Astrocyte of the cerebellum (primary cell): Measurements from ENCODE around the gene DOK7.

ENCODE experiments used
- DNase-seq: peaks from one replicate; pipeline ENCODE4 v3.0.0-alpha.2; 2011; ENCODE audit warnings: low read depth
- H3K4me3 ChIP-seq: 2 replicates; pipeline ENCODE4 v1.5.1; 2011; ENCODE audit warnings: mild to moderate bottlenecking, low read depth, low read length, moderate library complexity
- in situ Hi-C: cut with HindIII; loops from 2 replicates; pipeline ENCODE4 v1.10.0; 2017; ENCODE audit warnings: low sequenced_read_pairs
- TF ChIP-seq, protein P1 (sequence below): IDR thresholded peaks from 2 replicates; pipeline ENCODE4 v1.5.1; 2012; ENCODE audit warnings: low read length, low read depth, moderate library complexity, mild to moderate bottlenecking; ENCODE audit errors: missing control alignments

The DOK7 gene

DNA sequence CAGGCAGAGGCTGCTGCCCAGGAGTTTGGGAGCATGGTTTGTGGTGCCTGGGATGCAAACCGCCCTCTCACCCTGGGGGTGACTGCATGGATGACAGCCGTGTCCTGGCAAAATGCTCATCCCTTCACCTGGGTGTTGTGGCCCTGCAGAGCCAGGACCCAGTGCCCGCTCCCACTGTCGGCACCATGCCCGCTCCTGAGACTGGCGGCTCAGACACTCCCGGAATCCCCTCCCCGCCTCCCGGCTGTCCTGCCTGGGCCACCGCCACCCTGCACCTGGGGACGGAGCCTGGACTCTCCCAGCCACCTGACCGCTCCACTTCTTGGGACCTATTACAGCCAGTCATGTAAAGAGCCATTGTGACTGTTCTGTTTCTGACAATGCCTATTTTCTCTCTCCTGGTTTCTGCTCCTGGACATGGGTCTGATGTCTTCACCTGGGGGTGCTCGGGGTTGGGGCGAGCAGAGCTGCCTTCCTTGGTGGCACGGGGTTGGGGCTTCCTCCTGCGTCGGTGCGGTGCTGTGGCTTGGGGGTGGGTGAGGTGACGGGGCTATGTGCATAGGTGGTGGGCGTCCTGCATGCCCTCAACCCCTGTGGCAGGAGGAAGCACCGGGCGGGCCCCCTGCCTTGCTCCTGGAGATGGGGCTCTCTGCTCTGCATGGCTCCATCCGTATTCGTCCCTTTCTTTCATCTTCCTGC, 38.2 kb downstream of the DOK7 start:
- no peak overlapping the region for H3K4me3 ChIP-seq
- no peak for DNase-seq
- TF ChIP-seq, protein P1, sequence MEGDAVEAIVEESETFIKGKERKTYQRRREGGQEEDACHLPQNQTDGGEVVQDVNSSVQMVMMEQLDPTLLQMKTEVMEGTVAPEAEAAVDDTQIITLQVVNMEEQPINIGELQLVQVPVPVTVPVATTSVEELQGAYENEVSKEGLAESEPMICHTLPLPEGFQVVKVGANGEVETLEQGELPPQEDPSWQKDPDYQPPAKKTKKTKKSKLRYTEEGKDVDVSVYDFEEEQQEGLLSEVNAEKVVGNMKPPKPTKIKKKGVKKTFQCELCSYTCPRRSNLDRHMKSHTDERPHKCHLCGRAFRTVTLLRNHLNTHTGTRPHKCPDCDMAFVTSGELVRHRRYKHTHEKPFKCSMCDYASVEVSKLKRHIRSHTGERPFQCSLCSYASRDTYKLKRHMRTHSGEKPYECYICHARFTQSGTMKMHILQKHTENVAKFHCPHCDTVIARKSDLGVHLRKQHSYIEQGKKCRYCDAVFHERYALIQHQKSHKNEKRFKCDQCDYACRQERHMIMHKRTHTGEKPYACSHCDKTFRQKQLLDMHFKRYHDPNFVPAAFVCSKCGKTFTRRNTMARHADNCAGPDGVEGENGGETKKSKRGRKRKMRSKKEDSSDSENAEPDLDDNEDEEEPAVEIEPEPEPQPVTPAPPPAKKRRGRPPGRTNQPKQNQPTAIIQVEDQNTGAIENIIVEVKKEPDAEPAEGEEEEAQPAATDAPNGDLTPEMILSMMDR: no peak
- in situ Hi-C loops: no loop called here

DNA sequence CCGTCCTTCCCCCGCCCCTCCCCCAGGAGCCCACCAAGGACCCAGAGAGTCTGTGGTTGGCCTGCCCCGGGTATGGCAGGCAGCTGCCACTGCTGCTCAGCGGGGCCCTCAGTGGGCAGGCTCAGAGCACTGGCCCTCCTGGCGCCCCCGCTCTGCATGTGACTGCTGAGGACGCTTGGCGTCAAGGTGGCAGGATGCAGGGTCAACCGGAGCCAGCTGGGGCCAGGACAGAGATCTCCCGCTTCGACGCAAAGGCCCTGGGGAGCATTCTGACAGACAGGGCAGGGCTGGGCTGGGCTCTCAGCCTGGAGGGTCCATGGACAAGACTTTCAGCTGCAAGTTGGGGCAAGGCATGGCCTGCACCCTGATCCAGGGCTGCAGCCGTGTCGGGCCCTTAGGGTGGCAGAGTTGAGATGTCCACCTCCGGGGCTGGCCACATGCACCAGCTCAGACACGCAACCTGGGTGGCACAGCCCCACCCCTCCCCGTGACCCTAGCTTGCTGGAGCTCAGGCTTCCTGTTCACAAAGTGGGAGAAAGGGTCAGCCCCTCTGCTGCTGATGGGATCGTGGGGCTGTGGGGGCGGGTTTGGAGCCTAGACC, 38.8 kb downstream of the DOK7 start:
- TF ChIP-seq, protein P1: no peak
- DNase-seq: no peak
- H3K4me3 ChIP-seq: no peak overlapping the region
- in situ Hi-C loops: no loop called here

DNA sequence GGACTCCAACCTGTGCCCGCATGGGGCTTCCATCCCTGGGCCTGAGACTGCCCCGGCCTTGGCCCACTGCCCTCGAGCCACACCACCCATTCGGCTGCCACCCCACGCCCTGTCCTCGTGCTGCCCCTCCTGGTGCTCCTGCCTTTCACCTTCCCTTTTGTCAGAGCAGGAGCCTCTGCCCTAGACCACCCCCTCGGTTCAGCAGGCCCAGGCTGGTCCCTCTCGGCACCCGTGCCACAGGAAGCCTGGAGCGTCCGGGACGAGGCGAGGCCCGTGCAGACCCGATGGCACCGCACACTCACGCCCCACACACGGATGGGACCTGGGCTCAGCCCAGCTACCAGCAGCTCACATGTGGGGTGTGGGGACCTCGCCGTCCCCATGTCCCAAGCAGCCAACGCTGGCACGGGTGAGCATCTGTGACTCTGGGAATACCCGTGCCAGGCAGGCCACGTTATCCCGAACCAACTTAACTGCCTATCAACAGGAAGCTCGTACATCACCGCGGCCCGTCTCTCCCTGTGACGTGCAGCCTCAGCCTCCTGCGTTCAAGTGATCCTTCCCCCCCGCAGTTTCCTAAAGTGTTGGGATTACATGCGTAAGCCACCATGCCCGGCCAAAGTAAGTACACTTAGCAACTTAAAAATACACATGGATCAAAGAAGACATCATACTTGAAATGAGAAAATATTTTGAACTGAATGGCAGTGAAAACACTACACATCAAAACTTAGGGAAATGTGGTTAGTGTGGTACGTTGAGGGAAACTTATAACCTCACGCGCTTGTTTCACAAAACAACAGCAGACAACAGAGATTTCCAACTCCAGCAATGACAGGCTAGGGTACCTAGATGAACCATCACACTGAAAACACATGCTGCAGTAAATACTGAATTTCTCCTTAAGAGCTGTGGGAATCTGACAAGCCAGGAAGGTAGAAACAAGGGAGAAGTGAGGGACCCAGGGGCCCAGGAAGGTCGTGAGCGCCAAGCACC, 40.1 kb downstream of the DOK7 start:
- H3K4me3 ChIP-seq: no peak overlapping the region
- in situ Hi-C loops: no loop called here
- no peak for DNase-seq
- TF ChIP-seq, protein P1: no peak

DNA sequence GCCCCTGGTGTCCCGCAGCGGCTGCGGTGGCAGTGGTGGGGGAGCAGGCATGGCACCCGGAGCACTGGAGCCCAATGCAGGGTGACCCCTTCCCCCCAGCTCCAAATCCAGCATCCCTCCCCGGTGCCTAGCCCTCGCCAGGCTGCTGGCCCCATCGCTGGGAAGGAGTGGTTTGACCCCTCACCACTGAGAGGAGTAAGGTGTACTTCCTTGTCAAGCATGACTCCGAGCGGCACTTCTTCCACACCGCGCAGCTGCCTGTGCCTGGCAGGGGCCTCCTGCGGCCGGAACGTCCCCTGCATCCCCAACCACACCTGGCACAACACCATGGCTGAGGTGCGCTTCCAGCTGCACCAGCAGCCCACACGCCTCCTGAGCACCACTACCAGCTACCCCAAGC, 42.1 kb downstream of the DOK7 start:
- DNase-seq: no peak
- H3K4me3 ChIP-seq: no peak overlapping the region
- TF ChIP-seq, protein P1: no peak
- in situ Hi-C loops: no loop called here

DNA sequence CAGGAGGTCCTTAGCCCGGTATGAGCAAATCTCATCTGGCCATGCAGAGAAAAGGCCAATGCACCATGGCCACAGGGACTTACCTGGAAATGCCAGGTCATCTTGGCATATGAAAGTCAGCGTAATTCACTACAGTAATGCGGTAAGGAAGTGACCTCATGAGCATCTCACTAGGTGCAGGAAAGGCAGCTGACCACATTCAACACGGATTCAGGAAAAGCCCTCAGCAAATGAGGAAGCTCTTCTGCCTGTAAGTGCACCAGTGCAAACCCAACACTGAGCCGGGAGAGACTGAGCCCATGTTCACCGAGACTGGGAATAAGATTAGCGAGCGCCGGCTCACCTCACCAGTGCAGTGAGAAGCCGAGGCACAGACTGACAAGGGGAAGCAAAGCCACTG, 45.4 kb downstream of the DOK7 start:
- no peak for DNase-seq
- no peak overlapping the region for H3K4me3 ChIP-seq
- in situ Hi-C loops: no loop called here
- TF ChIP-seq, protein P1: no peak

DNA sequence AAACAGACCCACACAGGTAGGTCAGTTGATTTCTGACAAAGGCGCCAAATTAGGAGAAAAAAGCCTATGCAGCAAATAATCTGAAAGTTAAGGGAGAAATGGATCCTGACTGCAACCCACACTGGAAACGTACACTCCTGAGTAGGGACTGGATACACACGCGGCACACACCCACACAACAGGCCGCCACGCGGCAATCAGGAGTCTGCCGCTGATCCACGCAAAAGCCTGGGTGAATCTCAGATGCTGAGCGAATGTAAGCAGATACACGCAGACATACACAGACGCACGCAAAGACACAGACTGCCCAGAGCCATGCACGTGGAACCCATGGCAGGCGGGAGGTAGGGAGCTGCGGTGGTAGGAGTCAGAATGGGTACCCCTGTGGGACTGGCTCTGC, 47.4 kb downstream of the DOK7 start:
- DNase-seq: no peak
- H3K4me3 ChIP-seq: no peak overlapping the region
- in situ Hi-C loops: no loop called here
- TF ChIP-seq, protein P1: no peak
